SU-DHL-6 (cell line): ENCODE data around the gene ISLR.

Experiments used
- CTCF ChIP-seq: fragments of 200-600 bp; sonication (generic); IDR thresholded peaks from one replicate; pipeline ENCODE4 v1.5.1; 2017; ENCODE audit warnings: antibody characterized with exemption, mild to moderate bottlenecking, low read length, moderate library complexity; ENCODE audit not compliant: insufficient read depth, poor library complexity, severe bottlenecking
- EZH2phosphoT487 ChIP-seq: fragments of 200-600 bp; sonication (generic), shearing (Covaris generic); conservative IDR thresholded peaks from 2 replicates; pipeline ENCODE4 v1.6.1; 2018; ENCODE audit warnings: mild to moderate bottlenecking, antibody characterized with exemption, low read length, moderate library complexity, mixed read lengths

- TF ChIP-seq CTCF, result no peak
- no peak for TF ChIP-seq EZH2phosphoT487
Observed at GRCh38 chr15:74173380-74174218, at the start of gene ISLR.
